ENCODE results near the gene CTXND2.
"Not testable (repeated sequence)": the region's sequence is repeated elsewhere in the genome, so short reads cannot be mapped to it uniquely, and the experiment has no call there.

Gene CTXND2

GRCh38 chr1:150846473-150847146, 40.3 kb upstream of the CTXND2 start:
- ChIA-PET POLR2A (no interaction called here), CTCF (interaction anchor here (0.6 kb wide), 1 partner anchor 76 kb away, joined by 4 read pairs; no protein-coding TSS in a partner anchor)
- no peak for DNase-seq (ENCODE audit: extremely low spot score)
- no peak for TF ChIP-seq ZNF384 (IDR thresholded peaks at IDR 0.05)
- no peak for TF ChIP-seq BHLHE40 (IDR thresholded peaks at IDR 0.05; ENCODE audit: borderline replicate concordance)
- TF ChIP-seq NFRKB (IDR thresholded peaks at IDR 0.05): no peak
- TF ChIP-seq L3MBTL2 (conservative IDR thresholded peaks at IDR 0.05): no peak
- no peak for TF ChIP-seq ELF4 (IDR thresholded peaks at IDR 0.05)
- TF ChIP-seq FOXA1 (IDR thresholded peaks at IDR 0.05): no peak
- TF ChIP-seq CTBP1 (IDR thresholded peaks at IDR 0.05; ENCODE audit: borderline replicate concordance): no peak
- TF ChIP-seq SP1 (IDR thresholded peaks at IDR 0.05): no peak
- TF ChIP-seq PKNOX1 (IDR thresholded peaks at IDR 0.05): no peak
- TF ChIP-seq FOXM1 (IDR thresholded peaks at IDR 0.05; ENCODE audit: borderline replicate concordance): no peak
- no peak for TF ChIP-seq HDGF (IDR thresholded peaks at IDR 0.05; ENCODE audit: borderline replicate concordance)
- no peak for TF ChIP-seq SUZ12 (IDR thresholded peaks at IDR 0.05)
- TF ChIP-seq TARDBP (IDR thresholded peaks at IDR 0.05): no peak
- no peak for TF ChIP-seq LEF1 (IDR thresholded peaks at IDR 0.05; ENCODE audit: borderline replicate concordance)
- TF ChIP-seq ARNT (IDR thresholded peaks at IDR 0.05): no peak

- CTCF ChIA-PET; DNase-seq (ENCODE audit: extremely low spot score); POLR2A ChIA-PET: not testable (repeated sequence)
Measured at GRCh38 chr1:150850801-150851362, 36.1 kb upstream of the CTXND2 start.

GRCh38 chr1:150852734-150853133, 34.2 kb upstream of the CTXND2 start:
- DNase-seq (ENCODE audit: extremely low spot score); CTCF ChIA-PET; POLR2A ChIA-PET: not testable (repeated sequence)

- POLR2A ChIA-PET: no interaction called here
- TF ChIP-seq CTBP1 (IDR thresholded peaks at IDR 0.05; ENCODE audit: borderline replicate concordance) (no peak), HDGF (IDR thresholded peaks at IDR 0.05; ENCODE audit: borderline replicate concordance) (no peak), FOXK2 (IDR thresholded peaks at IDR 0.05) (no peak), TARDBP (IDR thresholded peaks at IDR 0.05) (no peak), NFRKB (IDR thresholded peaks at IDR 0.05) (no peak), BHLHE40 (IDR thresholded peaks at IDR 0.05; ENCODE audit: borderline replicate concordance) (no peak), ELF4 (IDR thresholded peaks at IDR 0.05) (no peak), FOXM1 (IDR thresholded peaks at IDR 0.05; ENCODE audit: borderline replicate concordance) (no peak)
- no peak for DNase-seq (ENCODE audit: extremely low spot score)
- CTCF ChIA-PET: no interaction called here
Measured at GRCh38 chr1:150863724-150864123, 23.2 kb upstream of the CTXND2 start.

- DNase-seq (ENCODE audit: extremely low spot score); CTCF ChIA-PET; POLR2A ChIA-PET: not testable (repeated sequence)
Measured at GRCh38 chr1:150864200-150864599, 22.7 kb upstream of the CTXND2 start.

GRCh38 chr1:150869683-150870082, 17.3 kb upstream of the CTXND2 start:
- CTCF ChIA-PET: interaction anchor here (0.5 to 0.6 kb wide), 2 partner anchors 56 to 94 kb away, joined by 4 read pairs; partner anchors contain the start of gene SETDB1
- DNase-seq (ENCODE audit: extremely low spot score): no peak
- TF ChIP-seq FOXM1 (IDR thresholded peaks at IDR 0.05; ENCODE audit: borderline replicate concordance): no peak
- TF ChIP-seq HDGF (IDR thresholded peaks at IDR 0.05; ENCODE audit: borderline replicate concordance): no peak
- TF ChIP-seq ARNT (IDR thresholded peaks at IDR 0.05): no peak
- TF ChIP-seq SUZ12 (IDR thresholded peaks at IDR 0.05): no peak
- no peak for TF ChIP-seq SP1 (IDR thresholded peaks at IDR 0.05)
- TF ChIP-seq LEF1 (IDR thresholded peaks at IDR 0.05; ENCODE audit: borderline replicate concordance): no peak
- TF ChIP-seq ELF4 (IDR thresholded peaks at IDR 0.05): no peak
- TF ChIP-seq CTBP1 (IDR thresholded peaks at IDR 0.05; ENCODE audit: borderline replicate concordance): no peak
- no peak for TF ChIP-seq L3MBTL2 (conservative IDR thresholded peaks at IDR 0.05)
- TF ChIP-seq FOXA1 (IDR thresholded peaks at IDR 0.05): no peak
- no peak for TF ChIP-seq TARDBP (IDR thresholded peaks at IDR 0.05)
- TF ChIP-seq PKNOX1 (IDR thresholded peaks at IDR 0.05): no peak
- no peak for TF ChIP-seq NFRKB (IDR thresholded peaks at IDR 0.05)
- no peak for TF ChIP-seq ZNF384 (IDR thresholded peaks at IDR 0.05)
- TF ChIP-seq BHLHE40 (IDR thresholded peaks at IDR 0.05; ENCODE audit: borderline replicate concordance): no peak
- TF ChIP-seq FOXK2 (IDR thresholded peaks at IDR 0.05): no peak
- POLR2A ChIA-PET: interaction anchor here (1.2 to 1.6 kb wide), 2 partner anchors 56 to 137 kb away, joined by 3 to 4 read pairs; partner anchors contain the start of genes MINDY1 and SETDB1

- TF ChIP-seq PKNOX1 (IDR thresholded peaks at IDR 0.05) (no peak), ARNT (IDR thresholded peaks at IDR 0.05) (no peak), NFRKB (IDR thresholded peaks at IDR 0.05) (no peak), CTBP1 (IDR thresholded peaks at IDR 0.05; ENCODE audit: borderline replicate concordance) (no peak), FOXK2 (IDR thresholded peaks at IDR 0.05) (no peak), LEF1 (IDR thresholded peaks at IDR 0.05; ENCODE audit: borderline replicate concordance) (no peak), BHLHE40 (IDR thresholded peaks at IDR 0.05; ENCODE audit: borderline replicate concordance) (no peak), ZNF384 (IDR thresholded peaks at IDR 0.05) (no peak)
- no peak for DNase-seq (ENCODE audit: extremely low spot score)
- ChIA-PET CTCF (no interaction called here), POLR2A (no interaction called here)
Measured at GRCh38 chr1:150872572-150872971, 14.4 kb upstream of the CTXND2 start.
